NCI-H460 (cell line): Measurements from ENCODE around the gene RHOH. TPM values are rescaled to one million over a fixed set of nuclear protein-coding genes. Genes with fewer than 3 reads are reported as not detected.
"Not testable (repeated sequence)": the region's sequence is repeated elsewhere in the genome, so short reads cannot be mapped to it uniquely, and the experiment has no call there.

Source experiments
- DNase-seq: peaks from one replicate; pipeline ENCODE4 v3.0.0-alpha.2; 2016; ENCODE audit warnings: low read depth; ENCODE audit errors: extremely low read depth
- total RNA-seq: library from RNA; depleted of rRNA; stranded (reverse); fragments of >200 nt; shearing (Covaris generic); gene quantifications from 2 replicates; pipeline ENCODE4 v1.2.3, GENCODE V29; 2014; rRNA removed

Gene RHOH
- total RNA-seq, 1 experiment from 2014 or later = 7.3 TPM

GRCh38 chr4:40285692-40286091 is 88.9 kb downstream of the RHOH start:
- no peak for DNase-seq

- DNase-seq = no peak
These were observed 91.7 kb downstream of the RHOH start for GRCh38 chr4:40288566-40288965.

- no peak for DNase-seq
These were observed 92.7 kb downstream of the RHOH start for GRCh38 chr4:40289366-40290188.

DNA sequence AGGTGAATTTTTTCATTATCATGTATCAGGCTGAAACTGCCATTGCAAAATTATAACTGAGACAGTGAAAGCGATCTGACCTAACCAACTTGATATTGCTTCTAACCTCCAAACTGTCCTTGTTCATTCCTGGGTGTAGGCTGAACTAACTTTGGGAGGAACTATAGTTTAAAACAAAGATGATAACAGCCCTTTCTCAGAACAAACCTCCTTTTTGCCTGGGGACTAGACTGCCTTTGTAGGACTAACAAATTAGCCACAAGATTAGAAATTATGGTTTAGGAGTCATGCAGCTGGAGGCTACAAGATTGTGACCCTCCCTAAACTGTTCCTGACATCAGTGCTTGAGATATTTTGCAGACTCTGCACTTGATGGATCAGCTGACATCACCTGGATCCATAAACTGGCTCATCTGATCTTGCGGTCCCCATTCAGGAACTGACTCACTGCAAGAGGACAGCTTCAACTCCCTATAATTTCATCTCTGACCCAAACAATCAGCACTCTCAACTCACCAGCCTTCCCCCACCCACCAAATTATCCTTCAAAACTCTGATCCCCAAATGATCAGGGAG is 93.9 kb downstream of the RHOH start:
- DNase-seq = not testable (repeated sequence)

DNA sequence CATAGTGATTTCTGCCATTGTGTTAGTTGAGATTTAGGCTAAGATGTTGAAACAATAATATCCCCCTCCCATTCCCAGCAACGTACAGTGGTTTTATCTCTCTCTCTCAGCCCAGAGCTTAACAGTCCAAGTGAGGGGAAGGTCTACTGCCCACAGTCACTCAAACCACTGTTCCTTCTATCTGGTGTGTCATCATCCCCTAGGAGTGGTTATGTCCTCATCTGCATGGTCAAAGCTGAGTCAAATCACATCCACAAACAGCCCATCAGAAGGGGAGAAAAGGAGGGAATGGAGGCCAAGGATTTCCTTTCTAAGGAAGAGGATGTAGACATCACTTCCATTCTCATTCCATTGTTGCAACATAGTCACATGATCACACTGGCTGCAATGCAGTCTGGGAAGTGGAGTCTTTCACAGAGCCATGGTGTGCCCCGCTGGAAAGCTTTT is 95.5 kb downstream of the RHOH start:
- no peak for DNase-seq

GRCh38 chr4:40294339-40294738 is 97.5 kb downstream of the RHOH start:
- no peak for DNase-seq

DNA sequence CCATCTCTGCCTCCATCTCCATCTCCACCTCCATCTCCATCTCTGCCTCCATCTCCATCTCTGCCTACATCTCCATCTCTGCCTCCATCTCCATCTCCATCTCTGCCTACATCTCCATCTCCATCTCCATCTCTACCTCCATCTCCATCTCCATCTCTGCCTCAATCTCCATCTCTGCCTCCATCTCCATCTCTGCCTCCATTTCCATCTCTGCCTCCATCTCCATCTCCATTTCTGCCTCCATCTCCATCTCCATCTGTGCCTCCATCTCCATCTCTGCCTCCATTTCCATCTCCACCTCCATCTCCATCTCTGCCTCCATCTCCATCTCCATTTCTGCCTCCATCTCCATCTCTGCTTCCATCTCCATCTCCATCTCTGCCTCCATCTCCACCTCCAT is 98.2 kb downstream of the RHOH start:
- not testable (repeated sequence) for DNase-seq

DNA sequence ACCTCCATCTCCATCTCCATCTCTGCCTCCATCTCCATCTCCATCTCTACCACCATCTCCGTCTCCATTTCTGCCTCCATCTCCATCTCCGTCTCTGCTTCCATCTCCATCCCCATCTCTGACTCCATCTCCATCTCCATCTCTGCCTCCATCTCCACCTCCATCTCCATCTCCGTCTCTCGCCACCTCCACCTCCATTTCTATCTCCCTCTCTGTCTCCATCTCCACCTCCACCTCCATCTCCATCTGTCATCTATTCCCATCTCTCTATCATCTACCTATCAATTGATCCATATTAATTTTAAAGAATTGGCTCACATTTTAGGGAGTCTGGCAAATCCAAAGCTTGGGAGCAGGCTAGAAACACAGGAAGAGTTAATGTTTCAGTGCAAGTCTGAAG is 98.7 kb downstream of the RHOH start:
- no peak for DNase-seq

Other genes with a start within 250 kb of the RHOH start
- gene PDS5A, start 219.1 kb upstream of the RHOH start, total RNA-seq = 81.8 and 92.7 TPM in 2 replicates
- 8.8 and 12.1 TPM in 2 replicates for gene N4BP2, start 140.2 kb upstream of the RHOH start, total RNA-seq
- gene CHRNA9, start 138.3 kb downstream of the RHOH start, total RNA-seq = 0.26 TPM in 1 of 2 replicates, not detected in the other